Transverse colon (tissue), 4 donors: ENCODE results near the gene KMT2B. TPM values are rescaled to one million over a fixed set of nuclear protein-coding genes. Genes with fewer than 3 reads are reported as not detected.

Source experiments
- DNase-seq: peaks from one replicate; pipeline ENCODE4 v3.0.0-alpha.2; 2019
- H3K27ac ChIP-seq, 4 donors: fragments of 200-600 bp; sonication (generic); 2 replicates each; pipeline ENCODE4 v1.5.1; 2016 to 2018; ENCODE audit warnings: inconsistent platforms in 4 of 4
- H3K27me3 ChIP-seq: fragments of 200-600 bp; sonication (generic); 2 replicates; pipeline ENCODE4 v1.5.1; 2017; ENCODE audit warnings: inconsistent platforms
- H3K36me3 ChIP-seq, 4 donors: fragments of 200-600 bp; sonication (generic); 2 replicates each; pipeline ENCODE4 v1.5.1; 2017 to 2019; ENCODE audit warnings: inconsistent platforms in 4 of 4
- H3K4me1 ChIP-seq, 4 donors: fragments of 200-600 bp; sonication (generic); 2 replicates each; pipeline ENCODE4 v1.5.1; 2017 to 2020; ENCODE audit warnings: inconsistent platforms in 4 of 4
- H3K4me3 ChIP-seq, 4 donors: fragments of 200-600 bp; sonication (generic); 1 replicate in 1 of 4; 2 replicates in 3 of 4; pipeline versions ENCODE4 v1.5.1 to v1.6.1; 2017 to 2019; ENCODE audit warnings: inconsistent platforms in 4 of 4
- H3K9me3 ChIP-seq, 2 donors: fragments of 200-600 bp; sonication (generic); 2 replicates each; pipeline ENCODE4 v1.5.1; 2017 to 2019; ENCODE audit warnings: inconsistent platforms in 2 of 2
- EP300 ChIP-seq: sonication (generic); formaldehyde crosslinking; IDR thresholded peaks from one replicate; pipeline ENCODE4 v1.6.1; 2017; ENCODE audit warnings: antibody characterized with exemption, low read depth
- POLR2A ChIP-seq: fragments of 450-650 bp; IDR thresholded peaks from one replicate; pipeline ENCODE4 v1.6.1; 2016; ENCODE audit warnings: antibody characterized with exemption, mild to moderate bottlenecking, moderate library complexity
- POLR2AphosphoS5 ChIP-seq, 3 donors: sonication (generic); formaldehyde crosslinking; IDR thresholded peaks; one replicate each; pipeline ENCODE4 v1.6.1; 2016; ENCODE audit warnings: antibody characterized with exemption in 3 of 3
- WGBS, 2 donors: methylation state at CpG; one replicate each; pipeline ENCODE4 v1.1.5; 2018; ENCODE audit warnings: low coverage in 1 of 2; 5-methylcytosine and 5-hydroxymethylcytosine counted together
- in situ Hi-C, 4 donors: fragments of 200-750 bp; cut with MboI; loops; one replicate each; pipeline versions ENCODE4 v1.15.0 to v1.15.1; 2017; ENCODE audit warnings: low sequenced_read_pairs in 3 of 4, low pct_ligation_motif_present in 1 of 4, low pct_unique_long_range_greater_than_20kb in 1 of 4
- intact Hi-C: fragments of 100-400 bp; cut with DNase I; formaldehyde crosslinking; loops from one replicate; pipeline ENCODE4 v1.15.1; 2023; ENCODE audit warnings: low total_unique reads
- total RNA-seq, 4 donors: library from RNA; depleted of rRNA; stranded (reverse); fragments of >200 nt; gene quantifications; one replicate each; pipeline ENCODE4 v1.1.0, GENCODE V29; 2016
- TF ChIP-seq, protein P1 (sequence below), 5 experiments: fragments of 200-600 bp in 3 of 5; fragments of 450-650 bp in 2 of 5; sonication (generic) in 3 of 5; IDR thresholded peaks; 1 replicate in 2 of 5; 2 replicates in 3 of 5; pipeline ENCODE4 v1.5.1; 2016 to 2017; ENCODE audit warnings: antibody characterized with exemption in 5 of 5, inconsistent platforms in 3 of 5, mild to moderate bottlenecking in 2 of 5, moderate library complexity in 1 of 5

KMT2B gene
- total RNA-seq, 4 donors from 2014 or later, result 31.8 to 63.9 (median 50.7) TPM

DNA sequence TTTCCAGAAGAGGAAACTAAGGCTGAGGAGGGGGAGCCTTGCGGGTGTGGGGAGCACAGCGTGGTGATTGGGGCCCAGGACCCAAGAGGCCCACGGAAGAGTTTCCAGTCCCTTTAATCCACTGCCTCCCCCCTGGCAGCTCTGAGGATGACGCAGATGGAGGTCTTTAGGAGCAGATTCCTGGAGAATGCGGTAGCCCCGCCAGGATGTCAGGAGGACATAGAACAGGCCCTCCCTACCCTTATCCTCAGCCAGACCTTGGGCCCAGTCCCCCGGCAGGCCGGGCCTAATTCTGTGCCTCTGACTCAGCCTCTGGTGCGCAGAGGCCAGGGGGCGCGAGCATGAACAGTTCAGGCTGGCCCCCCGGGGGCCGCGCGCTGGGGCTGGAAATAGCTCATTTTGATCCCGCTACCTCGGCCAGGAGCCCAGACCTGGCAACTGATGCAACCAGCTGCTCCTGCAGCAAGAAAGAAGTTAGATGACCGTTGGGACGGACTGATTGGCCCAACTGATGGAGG lies 39.5 kb downstream of the KMT2B start:
- peak overlapping the region; percentile 96 to 99 (median 97) for H3K27ac ChIP-seq
- 16% methylated on average over 15 of the region's 19 CpGs; no CpG with 5 or more reads in 1 of the 2 donors for WGBS, 2 donors
- H3K36me3 ChIP-seq, result peaks cover 0 to 20% (median 3%) of the 10 kb centered on the region in 4 donors
- in situ Hi-C loops (no loop called here), intact Hi-C loops (no loop called here)
- H3K9me3 ChIP-seq, result no peaks in the 10 kb centered on the region
- TF ChIP-seq POLR2A, result no peak
- TF ChIP-seq POLR2AphosphoS5 (IDR thresholded peaks at IDR 0.05), result peak; percentile 61 to 81 (median 77)
- TF ChIP-seq EP300, result peak; percentile 83
- TF ChIP-seq, protein P1, sequence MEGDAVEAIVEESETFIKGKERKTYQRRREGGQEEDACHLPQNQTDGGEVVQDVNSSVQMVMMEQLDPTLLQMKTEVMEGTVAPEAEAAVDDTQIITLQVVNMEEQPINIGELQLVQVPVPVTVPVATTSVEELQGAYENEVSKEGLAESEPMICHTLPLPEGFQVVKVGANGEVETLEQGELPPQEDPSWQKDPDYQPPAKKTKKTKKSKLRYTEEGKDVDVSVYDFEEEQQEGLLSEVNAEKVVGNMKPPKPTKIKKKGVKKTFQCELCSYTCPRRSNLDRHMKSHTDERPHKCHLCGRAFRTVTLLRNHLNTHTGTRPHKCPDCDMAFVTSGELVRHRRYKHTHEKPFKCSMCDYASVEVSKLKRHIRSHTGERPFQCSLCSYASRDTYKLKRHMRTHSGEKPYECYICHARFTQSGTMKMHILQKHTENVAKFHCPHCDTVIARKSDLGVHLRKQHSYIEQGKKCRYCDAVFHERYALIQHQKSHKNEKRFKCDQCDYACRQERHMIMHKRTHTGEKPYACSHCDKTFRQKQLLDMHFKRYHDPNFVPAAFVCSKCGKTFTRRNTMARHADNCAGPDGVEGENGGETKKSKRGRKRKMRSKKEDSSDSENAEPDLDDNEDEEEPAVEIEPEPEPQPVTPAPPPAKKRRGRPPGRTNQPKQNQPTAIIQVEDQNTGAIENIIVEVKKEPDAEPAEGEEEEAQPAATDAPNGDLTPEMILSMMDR (IDR thresholded peaks at IDR 0.05), result no peak
- peaks cover 3% of the 10 kb centered on the region for H3K27me3 ChIP-seq
- peaks cover 16 to 42% (median 39%) of the 10 kb centered on the region in 4 donors for H3K4me1 ChIP-seq
- peak; percentile 74 for DNase-seq
- H3K4me3 ChIP-seq, result peak overlapping the region in 3 of 4 donors; percentile 78 to 92 (median 90)

DNA sequence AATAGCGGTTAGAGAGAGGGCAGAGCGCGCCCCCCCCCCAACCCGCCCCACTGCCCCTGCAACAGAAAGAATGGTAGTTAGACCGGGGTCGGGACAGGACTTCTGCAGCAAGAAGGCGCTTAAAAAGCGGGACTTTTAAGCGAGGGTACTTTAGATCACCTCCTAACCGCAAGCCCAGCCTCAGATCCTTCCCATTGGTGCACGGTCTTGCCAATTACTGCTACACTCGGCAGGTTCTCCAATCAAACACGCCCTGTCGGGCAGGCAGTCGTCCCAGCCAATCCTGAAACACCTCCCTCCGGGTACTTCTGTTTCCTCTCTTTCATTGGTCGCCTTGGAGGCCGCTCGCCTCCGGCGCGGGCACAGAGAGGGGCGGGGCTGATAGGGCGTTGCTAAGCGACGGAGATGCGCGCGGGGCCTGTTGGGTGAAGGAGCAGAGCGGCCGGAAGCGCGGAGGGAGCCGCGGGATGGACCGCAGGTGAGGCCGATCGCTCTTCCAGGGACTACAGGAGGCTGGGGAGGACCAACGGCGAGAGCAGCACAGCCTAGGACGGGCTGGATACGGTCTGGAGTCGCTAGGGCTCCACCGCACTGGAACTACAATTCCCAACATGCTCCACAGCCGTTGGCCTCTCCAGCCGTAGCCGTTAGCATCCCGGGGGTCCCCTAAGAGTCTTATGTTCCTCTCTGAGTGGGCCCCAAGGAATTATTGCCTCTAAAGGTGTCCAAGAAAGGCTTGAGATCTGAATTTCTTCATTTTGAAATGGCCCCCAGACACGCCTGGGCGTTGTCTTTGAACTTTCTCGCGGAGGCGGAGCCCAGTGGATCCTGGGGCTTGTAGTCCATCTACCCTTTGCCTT lies 40.2 kb downstream of the KMT2B start, which contains the start of gene PROSER3:
TSS of gene PROSER3 (plus strand) at position 428 of the 860 bp plus-strand sequence. CDS start at position 468, 40 bp downstream.
- peak within 1 kb of the TSS; percentile 78 to 96 (median 91) for H3K4me3 ChIP-seq
- no peaks in the 10 kb centered on the region for H3K9me3 ChIP-seq
- whole genome bisulfite sequencing, 2 donors, result 0% methylated on average over 5 to 53 of the region's 53 CpGs
- H3K4me1 ChIP-seq, result peaks cover 16 to 42% (median 39%) of the 10 kb centered on the region in 4 donors
- TF ChIP-seq POLR2AphosphoS5 (IDR thresholded peaks at IDR 0.05) (peak; percentile 58 to 92 (median 84)), POLR2A (peak; percentile 85)
- TF ChIP-seq, protein P1 (IDR thresholded peaks at IDR 0.05), result no peak
- peak; percentile 98 for DNase-seq
- peaks cover 3% of the 10 kb centered on the region for H3K27me3 ChIP-seq
- intact Hi-C loops, result no loop called here
- H3K27ac ChIP-seq, result peak within 1 kb of the TSS; percentile 96 to 99 (median 97)
- H3K36me3 ChIP-seq, result peaks cover 0 to 16% (median 0%) of the 10 kb centered on the region in 4 donors
- in situ Hi-C loops, result no loop called here

DNA sequence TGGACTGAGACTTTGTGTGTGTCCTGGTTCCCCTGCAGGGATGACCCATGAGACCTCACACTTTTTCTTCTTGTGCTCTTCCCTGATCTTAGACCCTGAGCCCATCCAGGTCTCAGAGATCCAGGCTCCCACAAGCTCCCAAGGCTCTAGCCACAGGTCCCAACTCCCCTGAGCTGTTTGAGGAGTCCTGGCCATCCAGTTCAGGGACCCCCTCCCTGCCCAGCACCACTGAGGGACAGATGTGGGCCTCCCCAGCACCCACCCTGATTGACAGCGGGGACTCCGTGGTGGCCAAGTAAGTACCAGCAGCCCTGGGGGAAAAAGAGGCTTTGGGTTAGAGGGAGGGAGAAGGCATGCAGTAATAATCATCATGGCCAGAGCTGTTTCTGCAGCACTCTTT lies 41.9 kb downstream of the KMT2B start:
- intact Hi-C loops (no loop called here), in situ Hi-C loops (no loop called here)
- H3K4me1 ChIP-seq, result peaks cover 16 to 40% (median 37%) of the 10 kb centered on the region in 4 donors
- peaks cover 3% of the 10 kb centered on the region for H3K27me3 ChIP-seq
- TF ChIP-seq, protein P1 (IDR thresholded peaks at IDR 0.05), result no peak
- TF ChIP-seq EP300 (no peak), POLR2A (no peak), POLR2AphosphoS5 (IDR thresholded peaks at IDR 0.05) (no peak)
- no peak for DNase-seq
- H3K4me3 ChIP-seq, result no peak overlapping the region
- H3K36me3 ChIP-seq, result peaks cover 0 to 12% (median 3%) of the 10 kb centered on the region in 4 donors
- H3K27ac ChIP-seq, result no peak overlapping the region
- 100% methylated on average over 2 of the region's 2 CpGs; no CpG with 5 or more reads in 1 of the 2 donors for WGBS, 2 donors
- no peaks in the 10 kb centered on the region for H3K9me3 ChIP-seq

DNA sequence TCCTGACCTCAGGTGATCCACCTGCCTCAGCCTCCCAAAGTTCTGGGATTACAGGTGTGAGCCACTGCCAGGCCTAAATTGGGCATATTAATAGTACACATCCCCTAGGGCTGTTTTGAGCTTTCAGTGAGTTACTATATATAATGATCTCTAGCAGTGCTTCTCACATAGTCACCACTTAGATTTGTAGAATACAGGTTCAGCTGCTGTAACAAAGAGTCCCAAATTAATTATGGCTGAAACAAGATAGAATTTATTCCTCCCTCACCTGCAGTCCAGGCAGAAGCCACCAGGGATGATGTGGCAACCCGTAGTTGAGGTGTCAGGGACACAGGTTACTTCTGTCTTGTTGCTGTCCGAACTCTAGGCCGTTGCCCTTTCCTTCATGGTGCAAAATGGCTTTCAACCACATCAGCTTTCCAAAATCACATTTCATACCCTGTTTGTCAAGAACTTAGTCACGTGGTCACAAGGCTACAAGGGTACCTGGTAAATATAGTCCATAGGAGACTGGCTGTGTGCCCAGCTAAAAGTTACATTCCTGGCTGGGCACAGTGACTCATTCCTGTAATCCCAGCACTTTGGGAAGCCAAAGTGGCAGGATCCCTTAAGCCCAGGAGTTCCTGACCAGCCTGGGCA lies 43.0 kb downstream of the KMT2B start:
- in situ Hi-C loops, result no loop called here

More for the DNA sequence above, 43.0 kb downstream of the KMT2B start:
- H3K36me3 ChIP-seq, result peaks cover 0 to 18% (median 5%) of the 10 kb centered on the region in 4 donors
- H3K27ac ChIP-seq, result no peak overlapping the region
- 99% methylated on average over 4 of the region's 4 CpGs; no CpG with 5 or more reads in 1 of the 2 donors for WGBS, 2 donors
- H3K4me3 ChIP-seq, result no peak overlapping the region
- H3K27me3 ChIP-seq, result peaks cover 3% of the 10 kb centered on the region
- TF ChIP-seq, protein P1 (IDR thresholded peaks at IDR 0.05), result no peak
- no peak for TF ChIP-seq EP300
- TF ChIP-seq POLR2A, result no peak
- TF ChIP-seq POLR2AphosphoS5 (IDR thresholded peaks at IDR 0.05), result no peak
- no peaks in the 10 kb centered on the region for H3K9me3 ChIP-seq
- DNase-seq, result no peak
- intact Hi-C loops, result no loop called here
- H3K4me1 ChIP-seq, result peaks cover 12 to 29% (median 26%) of the 10 kb centered on the region in 4 donors
